SK-N-SH (cell line): ENCODE measurements around the gene PLD4. TPM values are rescaled to one million over a fixed set of nuclear protein-coding genes. Genes with fewer than 3 reads are reported as not detected.

Source experiments
- CTCF ChIA-PET: fragments of 300-600, 350-600 bp; formaldehyde crosslinking; extraction: SDS; loops from one replicate; lab custom pipeline; 2021; lab: Yijun Ruan, JAX
- POLR2A ChIA-PET: fragments of 350-600 bp; sonication (Branson Sonifier 250); formaldehyde crosslinking; extraction: SDS; loops from one replicate; lab custom pipeline; 2020; ENCODE audit warnings: antibody characterized with exemption, inconsistent platforms; lab: Yijun Ruan, JAX
- DNase-seq: peaks from one replicate; pipeline ENCODE4 v3.0.0; 2012
- H2AFZ ChIP-seq: fragments of 200-600 bp; sonication (generic); 2 replicates; pipeline ENCODE4 v1.8.1; 2016; ENCODE audit warnings: antibody characterized with exemption, mild to moderate bottlenecking, low read depth
- H3F3A ChIP-seq: fragments of 200-600 bp; sonication (generic); replicated peaks from 2 replicates; pipeline ENCODE3; 2016; ENCODE audit warnings: antibody characterized with exemption, mild to moderate bottlenecking; ENCODE audit not compliant: insufficient read depth
- H3K27ac ChIP-seq, 2 experiments: fragments of 200-500 bp in 1 of 2; fragments of 200-600 bp in 1 of 2; sonication (Bioruptor generic) in 1 of 2; sonication (generic), shearing (Covaris generic) in 1 of 2; 2 replicates each; pipeline versions ENCODE4 v1.5.1 to v1.6.1; 2014 to 2016; ENCODE audit warnings: low read depth in 2 of 2, inconsistent platforms in 1 of 2, low read length in 1 of 2, mild to moderate bottlenecking in 1 of 2, mixed read lengths in 1 of 2
- H3K27me3 ChIP-seq: fragments of 200-600 bp; sonication (generic), shearing (Covaris generic); 2 replicates; pipeline ENCODE4 v1.6.1; 2016; ENCODE audit warnings: mixed run types; ENCODE audit not compliant: insufficient read depth
- H3K36me3 ChIP-seq, 2 experiments: fragments of 200-500 bp in 1 of 2; fragments of 200-600 bp in 1 of 2; sonication (Bioruptor generic) in 1 of 2; sonication (generic) in 1 of 2; replicated peaks in 1 of 2; 2 replicates each; pipeline versions ENCODE3 to v1.5.1; 2014 to 2016; ENCODE audit warnings: low read length in 1 of 2, mild to moderate bottlenecking in 1 of 2; ENCODE audit not compliant: insufficient read depth in 2 of 2, control insufficient read depth in 1 of 2
- H3K4me1 ChIP-seq, 2 experiments: fragments of 200-500 bp in 1 of 2; fragments of 200-600 bp in 1 of 2; sonication (Bioruptor generic) in 1 of 2; sonication (generic), shearing (Covaris generic) in 1 of 2; 2 replicates each; pipeline versions ENCODE4 v1.5.1 to v1.6.1; 2014 to 2016; ENCODE audit warnings: low read depth in 1 of 2, low read length in 1 of 2, mixed run types in 1 of 2; ENCODE audit not compliant: insufficient read depth in 2 of 2, control insufficient read depth in 1 of 2
- H3K4me2 ChIP-seq: fragments of 200-600 bp; sonication (generic), shearing (Covaris generic); 2 replicates; pipeline ENCODE4 v1.6.1; 2017; ENCODE audit warnings: mixed run types
- H3K4me3 ChIP-seq, 2 experiments: fragments of 200-500 bp in 1 of 2; fragments of 200-600 bp in 1 of 2; sonication (Bioruptor generic) in 1 of 2; sonication (generic), shearing (Covaris generic) in 1 of 2; 2 replicates each; pipeline versions ENCODE4 v1.5.1 to v1.8.1; 2014 to 2016; ENCODE audit warnings: low read depth in 2 of 2, inconsistent platforms in 1 of 2, low read length in 1 of 2, mild to moderate bottlenecking in 1 of 2, mixed read lengths in 1 of 2, moderate library complexity in 1 of 2
- H3K79me2 ChIP-seq: fragments of 200-600 bp; sonication (generic); 2 replicates; pipeline ENCODE4 v1.8.1; 2017; ENCODE audit warnings: mild to moderate bottlenecking; ENCODE audit not compliant: insufficient read depth
- H3K9ac ChIP-seq: fragments of 200-600 bp; sonication (generic); 2 replicates; pipeline ENCODE4 v1.6.1; 2017; ENCODE audit warnings: mixed run types
- H3K9me2 ChIP-seq: fragments of 200-600 bp; sonication (generic); 2 replicates; pipeline ENCODE4 v1.6.1; 2017; ENCODE audit warnings: mixed run types
- H3K9me3 ChIP-seq: fragments of 200-600 bp; sonication (generic); 2 replicates; pipeline ENCODE4 v1.6.1; 2017; ENCODE audit warnings: mixed run types, mild to moderate bottlenecking, moderate library complexity
- H4K20me1 ChIP-seq: fragments of 200-600 bp; sonication (generic); 2 replicates; pipeline ENCODE4 v1.6.1; 2017; ENCODE audit warnings: mild to moderate bottlenecking, mixed run types; ENCODE audit not compliant: insufficient read depth
- CHD2 ChIP-seq: fragments of 150-350 bp; IDR thresholded peaks from 2 replicates; pipeline ENCODE4 v1.6.1; 2018; ENCODE audit warnings: low read length; ENCODE audit not compliant: partially characterized antibody
- EP300 ChIP-seq, 2 experiments: IDR thresholded peaks; 2 replicates each; pipeline versions ENCODE4 v1.4.0 to v1.6.1; 2012; ENCODE audit warnings: borderline replicate concordance in 1 of 2, low read depth in 1 of 2, low read length in 1 of 2
- EZH2phosphoT487 ChIP-seq: fragments of 200-600 bp; sonication (generic); IDR thresholded peaks from 2 replicates; pipeline ENCODE4 v1.6.1; 2017; ENCODE audit warnings: low read depth, mixed run types, mild to moderate bottlenecking, antibody characterized with exemption, moderate library complexity, borderline replicate concordance
- POLR2AphosphoS5 ChIP-seq: IDR thresholded peaks from 2 replicates; pipeline ENCODE4 v1.6.1; 2012; ENCODE audit warnings: low read depth, low read length
- RAD21 ChIP-seq: IDR thresholded peaks from 2 replicates; pipeline ENCODE4 v1.6.1; 2012; ENCODE audit warnings: mild to moderate bottlenecking, low read length
- REST ChIP-seq: IDR thresholded peaks from 2 replicates; pipeline ENCODE4 v1.6.1; 2012; ENCODE audit warnings: mild to moderate bottlenecking, low read depth, low read length, moderate library complexity
- RFX5 ChIP-seq: IDR thresholded peaks from 2 replicates; pipeline ENCODE4 v1.6.1; 2012; ENCODE audit warnings: mild to moderate bottlenecking, improper control_type of control experiment, low read length
- TAF1 ChIP-seq: IDR thresholded peaks from 2 replicates; pipeline ENCODE4 v1.6.1; 2012; ENCODE audit warnings: low read depth, mild to moderate bottlenecking, low read length, moderate library complexity, borderline replicate concordance
- TEAD4 ChIP-seq: IDR thresholded peaks from 2 replicates; pipeline ENCODE4 v1.4.0; 2012; ENCODE audit warnings: mild to moderate bottlenecking, borderline replicate concordance; ENCODE audit not compliant: insufficient read depth
- YY1 ChIP-seq: IDR thresholded peaks from 2 replicates; pipeline ENCODE4 v1.4.0; 2012; ENCODE audit warnings: low read depth, mild to moderate bottlenecking
- WGBS: methylation state at CpG from one replicate; pipeline ENCODE4 v1.1.6; 2017; ENCODE audit warnings: low lambda C conversion rate; 5-methylcytosine and 5-hydroxymethylcytosine counted together
- polyA plus RNA-seq, 3 experiments: library from polyadenylated mRNA; depleted of rRNA; stranded (reverse); fragments of >200 nt; gene quantifications; 2 replicates each; pipeline ENCODE4 v1.2.3, GENCODE V29; 2012
- TF ChIP-seq, protein P1 (sequence below): fragments of 150-350 bp; IDR thresholded peaks from 2 replicates; pipeline ENCODE4 v1.6.1; 2016; ENCODE audit warnings: mild to moderate bottlenecking, low read depth, low read length

Gene PLD4
- polyA plus RNA-seq, 1 of the 3 experiments (the other 2 are of a cell fraction): 0.02 TPM

DNA sequence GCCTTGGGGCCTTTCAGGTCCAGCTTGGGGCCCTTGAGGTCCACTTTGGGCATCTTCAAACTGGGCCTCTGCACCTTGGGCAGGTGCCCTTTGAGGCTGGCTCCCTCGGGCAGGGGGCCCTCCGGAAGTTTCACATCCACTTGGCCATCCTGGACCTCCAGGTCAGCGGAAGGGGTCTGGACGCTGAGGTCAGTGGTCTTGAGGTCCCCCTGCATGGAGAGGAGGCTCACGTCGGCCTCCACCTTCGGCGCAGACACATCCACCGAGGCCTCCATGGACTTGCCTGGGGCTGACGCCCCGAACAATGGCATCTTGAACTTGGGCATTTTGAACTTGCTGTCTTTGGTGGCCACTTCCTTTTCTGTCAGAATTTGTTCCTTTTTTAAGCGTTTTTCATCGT, 28.4 kb downstream of the PLD4 start (continued):
- TF ChIP-seq, protein P1, sequence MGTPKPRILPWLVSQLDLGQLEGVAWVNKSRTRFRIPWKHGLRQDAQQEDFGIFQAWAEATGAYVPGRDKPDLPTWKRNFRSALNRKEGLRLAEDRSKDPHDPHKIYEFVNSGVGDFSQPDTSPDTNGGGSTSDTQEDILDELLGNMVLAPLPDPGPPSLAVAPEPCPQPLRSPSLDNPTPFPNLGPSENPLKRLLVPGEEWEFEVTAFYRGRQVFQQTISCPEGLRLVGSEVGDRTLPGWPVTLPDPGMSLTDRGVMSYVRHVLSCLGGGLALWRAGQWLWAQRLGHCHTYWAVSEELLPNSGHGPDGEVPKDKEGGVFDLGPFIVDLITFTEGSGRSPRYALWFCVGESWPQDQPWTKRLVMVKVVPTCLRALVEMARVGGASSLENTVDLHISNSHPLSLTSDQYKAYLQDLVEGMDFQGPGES: no peak
- TF ChIP-seq REST (no peak), YY1 (no peak), TEAD4 (no peak), EP300 (IDR thresholded peaks at IDR 0.05; ENCODE audit: borderline replicate concordance in 1 of 2, low read depth in 1 of 2, low read length in 1 of 2) (no peak), CHD2 (no peak), EZH2phosphoT487 (no peak)
- TF ChIP-seq, all 33 proteins: peak for 0

DNA sequence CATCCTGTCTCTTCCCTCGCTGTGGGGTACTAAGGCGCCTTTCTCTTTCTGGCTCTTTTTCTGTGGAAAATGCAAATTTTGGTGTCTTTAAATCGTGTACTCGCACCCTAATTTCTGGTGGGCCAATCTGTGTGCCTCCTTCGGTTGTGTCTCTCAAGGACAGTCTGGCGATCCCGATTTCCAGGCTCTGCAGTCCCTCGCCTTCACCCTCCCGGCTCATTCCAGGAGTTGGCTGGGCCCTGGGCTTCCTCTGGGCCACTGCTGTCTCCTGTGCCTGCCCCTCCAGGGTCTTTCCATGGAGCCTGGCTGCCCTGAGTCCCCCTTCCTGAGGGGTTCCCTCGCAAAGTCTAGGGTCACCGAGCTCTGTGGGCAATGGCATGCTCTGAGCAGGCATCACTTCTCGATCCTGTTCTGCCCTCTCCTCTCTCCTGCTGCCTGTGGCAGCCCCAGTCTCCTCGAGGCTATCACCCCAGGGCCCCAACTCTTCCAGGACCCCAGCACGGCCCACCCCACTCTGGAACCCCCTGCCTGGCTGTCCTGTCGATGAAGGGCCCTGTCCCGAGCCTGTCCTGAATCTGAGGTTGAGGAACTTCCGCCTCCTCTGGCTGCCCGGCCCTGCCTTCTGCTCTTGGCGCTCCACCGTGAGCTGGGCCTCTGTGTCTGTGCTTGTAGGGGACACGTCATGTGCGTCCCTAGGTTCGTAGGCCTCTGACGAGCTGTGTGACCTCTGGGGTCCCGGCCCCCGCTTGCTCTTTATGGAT, 29.4 kb downstream of the PLD4 start:
- H3K27me3 ChIP-seq: no peaks in the 10 kb centered on the region
- no peak overlapping the region for H3K9ac ChIP-seq
- no peak overlapping the region for H3K4me3 ChIP-seq
- H3K36me3 ChIP-seq: peaks cover 23 to 50% of the 10 kb centered on the region in 2 experiments
- POLR2A ChIA-PET: no interaction called here
- WGBS: 88% methylated on average over 26 of the region's 26 CpGs
- H3K9me3 ChIP-seq: no peaks in the 10 kb centered on the region
- H3K79me2 ChIP-seq: peaks cover 11% of the 10 kb centered on the region; the same call in 1 of the 2 replicates
- no peaks in the 10 kb centered on the region for H3F3A ChIP-seq
- TF ChIP-seq TAF1 (no peak), RFX5 (no peak), POLR2AphosphoS5 (no peak), RAD21 (no peak)
- TF ChIP-seq, all 33 proteins: peak for 0
- Histone ChIP-seq H3K4me1 (no peaks in the 10 kb centered on the region), H2AFZ (no peak overlapping the region), H3K9me2 (no peaks in the 10 kb centered on the region), H3K4me2 (no peak overlapping the region), H3K27ac (no peak overlapping the region), H4K20me1 (no peaks in the 10 kb centered on the region)
- CTCF ChIA-PET: interaction anchor here (0.9 kb wide), 1 partner anchor 58 kb away, joined by 3 read pairs; no protein-coding TSS in a partner anchor
- DNase-seq: no peak
